OCI-LY7 (cell line): ENCODE data around the gene NCAPD2. TPM values are rescaled to one million over a fixed set of nuclear protein-coding genes. Genes with fewer than 3 reads are reported as not detected.
A peak's percentile ranks its signal among the peaks of the same experiment; 100 is the strongest.

ENCODE experiments used
- BruUV-seq: library from RNA; stranded (reverse); fragments of 400-500 nt; replicated peaks from 2 replicates; lab custom pipeline; 2021; lab: Mats Ljungman, UMichigan
- CTCF ChIA-PET: fragments of 300-600 bp; sonication (Branson Sonifier 250); formaldehyde crosslinking; loops from one replicate; lab custom pipeline; 2022; ENCODE audit warnings: antibody characterized with exemption; ENCODE audit not compliant: unreplicated experiment; lab: Charles Lee
- POLR2A ChIA-PET: fragments of 300-600 bp; sonication (Branson Sonifier 250); formaldehyde crosslinking; loops from one replicate; lab custom pipeline; 2022; ENCODE audit warnings: antibody characterized with exemption; lab: Charles Lee
- DNase-seq: peaks from one replicate; pipeline ENCODE4 v3.0.0-alpha.2; 2015; ENCODE audit warnings: low spot score
- H2AFZ ChIP-seq: fragments of 200-600 bp; sonication (generic), shearing (Covaris generic); 2 replicates; pipeline ENCODE4 v1.6.1; 2014; ENCODE audit warnings: mild to moderate bottlenecking, antibody characterized with exemption, low read length, moderate library complexity
- H3K27ac ChIP-seq: fragments of 200-600 bp; sonication (generic); 2 replicates; pipeline ENCODE4 v1.5.1; 2014; ENCODE audit warnings: mixed run types, low read depth, mild to moderate bottlenecking, moderate library complexity, low read length, inconsistent platforms; ENCODE audit not compliant: poor library complexity, severe bottlenecking
- H3K36me3 ChIP-seq: fragments of 200-600 bp; sonication (generic); 2 replicates; pipeline ENCODE4 v1.6.1; 2014; ENCODE audit warnings: mild to moderate bottlenecking, antibody characterized with exemption, low read length, moderate library complexity, mixed read lengths; ENCODE audit not compliant: insufficient read depth
- H3K4me1 ChIP-seq: fragments of 200-600 bp; sonication (generic); 2 replicates; pipeline ENCODE4 v1.5.1; 2014; ENCODE audit warnings: mild to moderate bottlenecking, low read length; ENCODE audit not compliant: insufficient read depth, poor library complexity, severe bottlenecking
- H3K4me2 ChIP-seq: fragments of 200-600 bp; sonication (generic); 2 replicates; pipeline ENCODE4 v1.6.1; 2014; ENCODE audit warnings: mild to moderate bottlenecking, low read length
- H3K4me3 ChIP-seq: fragments of 200-600 bp; sonication (generic); 2 replicates; pipeline ENCODE4 v1.5.1; 2014; ENCODE audit warnings: mild to moderate bottlenecking, low read depth, low read length; ENCODE audit not compliant: poor library complexity, severe bottlenecking
- H3K79me2 ChIP-seq: fragments of 200-600 bp; sonication (generic); 2 replicates; pipeline ENCODE4 v1.6.1; 2016; ENCODE audit warnings: low read depth, mild to moderate bottlenecking, low read length, moderate library complexity, mixed read lengths; ENCODE audit not compliant: insufficient read depth
- H3K9me2 ChIP-seq: fragments of 200-600 bp; sonication (generic); 2 replicates; pipeline ENCODE4 v1.6.1; 2016; ENCODE audit warnings: mild to moderate bottlenecking, low read length, mixed read lengths; ENCODE audit not compliant: insufficient read depth
- H3K9me3 ChIP-seq: fragments of 200-600 bp; sonication (generic); 2 replicates; pipeline ENCODE4 v1.6.1; 2014; ENCODE audit warnings: mild to moderate bottlenecking, mixed run types, low read length, mixed read lengths
- H4K20me1 ChIP-seq: fragments of 200-600 bp; sonication (generic); 2 replicates; pipeline ENCODE4 v1.6.1; 2014; ENCODE audit warnings: mild to moderate bottlenecking, antibody characterized with exemption, low read length, moderate library complexity, mixed read lengths; ENCODE audit not compliant: insufficient read depth
- CTCF ChIP-seq: fragments of 200-600 bp; sonication (generic); conservative IDR thresholded peaks from 2 replicates; pipeline ENCODE4 v1.5.1; 2014; ENCODE audit warnings: mild to moderate bottlenecking, antibody characterized with exemption, low read length, moderate library complexity, mixed read lengths
- EZH2phosphoT487 ChIP-seq: fragments of 200-600 bp; sonication (generic); IDR thresholded peaks from 2 replicates; pipeline ENCODE4 v1.6.1; 2018; ENCODE audit warnings: low read depth, borderline replicate concordance, mild to moderate bottlenecking, mixed run types, antibody characterized with exemption, low read length, moderate library complexity, mixed read lengths
- intact Hi-C: fragments of 100-400 bp; cut with micrococcal nuclease; formaldehyde crosslinking; loops from one replicate; pipeline ENCODE4 v1.10.0; 2022; ENCODE audit not compliant: unreplicated experiment
- total RNA-seq, 2 experiments: library from RNA; depleted of rRNA in 1 of 2; stranded (reverse); fragments of >200 nt in 1 of 2; shearing (Covaris generic) in 1 of 2; gene quantifications; 2 replicates each; pipeline ENCODE4 v1.2.3, GENCODE V29; 2014 to 2022

Gene NCAPD2
- total RNA-seq, 2 experiments from 2014 or later: 157 to 225 TPM

GRCh38 chr12:6444704-6445688 is 48.9 kb upstream of the NCAPD2 start, which contains the start of gene CD27:
CD27 (plus strand) TSS chr12:6444955; CDS start chr12:6445096, 141 bp downstream.
- Histone ChIP-seq H4K20me1 (no peaks in the 10 kb centered on the region), H3K4me1 (peaks cover 76% of the 10 kb centered on the region), H3K79me2 (peaks cover 14% of the 10 kb centered on the region; the same call in 1 of the 2 replicates), H2AFZ (peak within 1 kb of the TSS; percentile 16; the same call in 1 of the 2 replicates), H3K9me3 (no peaks in the 10 kb centered on the region), H3K4me3 (peak within 1 kb of the TSS; percentile 73), H3K27ac (peak within 1 kb of the TSS; percentile 96), H3K36me3 (no peaks in the 10 kb centered on the region; the same call in none of the 2 replicates), H3K9me2 (no peaks in the 10 kb centered on the region), H3K4me2 (peak within 1 kb of the TSS; percentile 83)
- ChIA-PET POLR2A (interaction anchor here (0.5 to 7.2 kb wide), 12 partner anchors 7 to 214 kb away, joined by 3 to 112 read pairs (median 7); partner anchors contain the start of genes TAPBPL and VAMP1), CTCF (interaction anchor here (1.0 to 2.1 kb wide), 4 partner anchors 15 to 19 kb away, joined by 3 to 8 read pairs (median 5); no protein-coding TSS in a partner anchor)
- TSS peak; percentile 80 for BruUV-seq
- no peak for TF ChIP-seq EZH2phosphoT487
- TF ChIP-seq CTCF: no peak
- DNase-seq: peak; percentile 78
- intact Hi-C loops: no loop called here

- no peaks in the 10 kb centered on the region for H3K9me3 ChIP-seq
- H2AFZ ChIP-seq: no peak overlapping the region
- no peaks in the 10 kb centered on the region for H4K20me1 ChIP-seq
- peaks cover 69% of the 10 kb centered on the region for H3K4me1 ChIP-seq
- ChIA-PET POLR2A (interaction anchor here (0.8 to 3.4 kb wide), 7 partner anchors 9 to 239 kb away, joined by 3 to 27 read pairs (median 4); partner anchors contain the start of genes MRPL51 and VAMP1), CTCF (interaction anchor here (0.6 to 0.9 kb wide), 2 partner anchors 9 to 14 kb away, joined by 3 read pairs; no protein-coding TSS in a partner anchor)
- peak overlapping the region; percentile 81 for H3K27ac ChIP-seq
- peaks cover 18% of the 10 kb centered on the region; the same call in 1 of the 2 replicates for H3K79me2 ChIP-seq
- no peak for TF ChIP-seq CTCF
- no peak for TF ChIP-seq EZH2phosphoT487
- intact Hi-C loops: no loop called here
- DNase-seq: no peak
- no peaks in the 10 kb centered on the region for H3K9me2 ChIP-seq
- H3K4me2 ChIP-seq: peak overlapping the region; percentile 88
- no TSS peak for BruUV-seq
- peaks cover 22% of the 10 kb centered on the region for H3K36me3 ChIP-seq
- H3K4me3 ChIP-seq: peak overlapping the region; percentile 74
These were observed 43.6 kb upstream of the NCAPD2 start for GRCh38 chr12:6450091-6450868.
